Fibroblast of mammary gland (primary cell): ENCODE measurements around the gene MGAT5.

ENCODE experiments used
- DNase-seq: peaks from one replicate; pipeline ENCODE4 v3.0.0-alpha.2; 2010; ENCODE audit warnings: low read depth
- H3K4me3 ChIP-seq: 2 replicates; pipeline ENCODE4 v1.5.1; 2011; ENCODE audit warnings: low read depth, mild to moderate bottlenecking, low read length, moderate library complexity; ENCODE audit not compliant: control insufficient read depth
- TF ChIP-seq, protein P1 (sequence below): conservative IDR thresholded peaks from 2 replicates; pipeline ENCODE4 v1.5.1; 2011; ENCODE audit warnings: low read depth, low read length, inconsistent platforms; ENCODE audit not compliant: control insufficient read depth, insufficient read depth

Gene MGAT5, protein sequence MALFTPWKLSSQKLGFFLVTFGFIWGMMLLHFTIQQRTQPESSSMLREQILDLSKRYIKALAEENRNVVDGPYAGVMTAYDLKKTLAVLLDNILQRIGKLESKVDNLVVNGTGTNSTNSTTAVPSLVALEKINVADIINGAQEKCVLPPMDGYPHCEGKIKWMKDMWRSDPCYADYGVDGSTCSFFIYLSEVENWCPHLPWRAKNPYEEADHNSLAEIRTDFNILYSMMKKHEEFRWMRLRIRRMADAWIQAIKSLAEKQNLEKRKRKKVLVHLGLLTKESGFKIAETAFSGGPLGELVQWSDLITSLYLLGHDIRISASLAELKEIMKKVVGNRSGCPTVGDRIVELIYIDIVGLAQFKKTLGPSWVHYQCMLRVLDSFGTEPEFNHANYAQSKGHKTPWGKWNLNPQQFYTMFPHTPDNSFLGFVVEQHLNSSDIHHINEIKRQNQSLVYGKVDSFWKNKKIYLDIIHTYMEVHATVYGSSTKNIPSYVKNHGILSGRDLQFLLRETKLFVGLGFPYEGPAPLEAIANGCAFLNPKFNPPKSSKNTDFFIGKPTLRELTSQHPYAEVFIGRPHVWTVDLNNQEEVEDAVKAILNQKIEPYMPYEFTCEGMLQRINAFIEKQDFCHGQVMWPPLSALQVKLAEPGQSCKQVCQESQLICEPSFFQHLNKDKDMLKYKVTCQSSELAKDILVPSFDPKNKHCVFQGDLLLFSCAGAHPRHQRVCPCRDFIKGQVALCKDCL

DNA sequence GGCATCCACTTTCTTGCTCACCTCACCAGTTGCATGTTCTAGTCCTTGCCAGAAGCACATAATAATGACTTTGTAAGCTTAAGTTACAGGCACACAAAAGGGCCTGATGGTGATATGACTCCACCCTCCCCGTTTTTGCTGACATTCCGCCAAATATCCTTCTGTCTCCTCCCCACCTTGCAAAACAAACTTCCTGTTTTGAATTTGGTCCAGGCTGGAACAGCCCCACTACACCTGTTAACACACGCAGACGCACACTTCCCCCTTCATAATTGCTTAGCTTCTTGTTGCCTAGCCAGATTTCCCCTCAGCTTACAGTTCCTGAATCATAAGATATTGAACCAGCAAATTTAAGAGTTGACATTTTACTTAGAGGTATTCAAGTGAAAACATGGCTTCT, at the start of gene MGAT5:
Gene MGAT5, plus strand, starts transcription at position 269 of the 400 bp plus-strand sequence. CDS start 332 bp downstream, outside the sequence.
- no peak within 1 kb of the TSS for H3K4me3 ChIP-seq
- DNase-seq = no peak
- TF ChIP-seq, protein P1, sequence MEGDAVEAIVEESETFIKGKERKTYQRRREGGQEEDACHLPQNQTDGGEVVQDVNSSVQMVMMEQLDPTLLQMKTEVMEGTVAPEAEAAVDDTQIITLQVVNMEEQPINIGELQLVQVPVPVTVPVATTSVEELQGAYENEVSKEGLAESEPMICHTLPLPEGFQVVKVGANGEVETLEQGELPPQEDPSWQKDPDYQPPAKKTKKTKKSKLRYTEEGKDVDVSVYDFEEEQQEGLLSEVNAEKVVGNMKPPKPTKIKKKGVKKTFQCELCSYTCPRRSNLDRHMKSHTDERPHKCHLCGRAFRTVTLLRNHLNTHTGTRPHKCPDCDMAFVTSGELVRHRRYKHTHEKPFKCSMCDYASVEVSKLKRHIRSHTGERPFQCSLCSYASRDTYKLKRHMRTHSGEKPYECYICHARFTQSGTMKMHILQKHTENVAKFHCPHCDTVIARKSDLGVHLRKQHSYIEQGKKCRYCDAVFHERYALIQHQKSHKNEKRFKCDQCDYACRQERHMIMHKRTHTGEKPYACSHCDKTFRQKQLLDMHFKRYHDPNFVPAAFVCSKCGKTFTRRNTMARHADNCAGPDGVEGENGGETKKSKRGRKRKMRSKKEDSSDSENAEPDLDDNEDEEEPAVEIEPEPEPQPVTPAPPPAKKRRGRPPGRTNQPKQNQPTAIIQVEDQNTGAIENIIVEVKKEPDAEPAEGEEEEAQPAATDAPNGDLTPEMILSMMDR = no peak

DNA sequence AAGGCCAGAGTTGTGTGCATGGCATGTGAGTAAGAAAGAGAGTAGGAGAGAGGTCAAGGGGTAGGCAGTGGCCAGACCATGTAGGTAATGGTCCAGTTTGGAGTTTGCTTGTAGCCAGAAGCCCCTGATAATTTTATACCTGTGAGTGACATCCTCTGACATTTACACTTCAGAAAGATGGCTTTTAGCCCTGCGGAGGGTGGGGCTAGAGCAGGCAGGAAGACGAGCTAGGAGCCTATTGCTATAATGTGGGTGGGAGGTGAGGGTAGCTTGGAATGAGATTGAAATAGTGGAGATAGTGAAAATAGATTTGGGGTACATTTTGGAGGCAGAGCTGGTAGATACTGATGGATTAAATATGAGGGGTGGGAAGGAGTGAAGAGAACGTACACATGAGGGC, 48.8 kb upstream of the MGAT5 start:
- H3K4me3 ChIP-seq = no peak overlapping the region
- TF ChIP-seq, protein P1 = no peak
- DNase-seq = no peak

DNA sequence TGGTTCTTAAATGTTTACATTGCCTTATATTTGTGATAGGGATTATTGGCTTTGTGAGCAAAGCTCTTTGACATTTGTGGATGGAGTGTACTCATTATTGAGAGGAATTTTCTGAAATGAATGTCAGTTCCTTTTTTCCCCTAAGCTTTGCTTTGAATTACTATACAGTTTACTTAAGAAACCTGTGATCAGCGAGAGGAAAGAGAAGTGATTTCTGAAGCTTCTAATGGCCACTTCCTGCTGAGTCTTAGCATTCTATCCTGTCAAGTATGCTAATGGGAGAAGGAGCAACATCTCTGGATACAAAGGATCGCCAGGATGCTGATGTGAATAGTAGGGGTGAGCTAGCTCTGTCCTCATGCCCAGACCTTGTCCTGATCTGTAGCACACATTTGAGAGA, 47.8 kb upstream of the MGAT5 start:
- DNase-seq = no peak
- TF ChIP-seq, protein P1 = no peak
- no peak overlapping the region for H3K4me3 ChIP-seq

DNA sequence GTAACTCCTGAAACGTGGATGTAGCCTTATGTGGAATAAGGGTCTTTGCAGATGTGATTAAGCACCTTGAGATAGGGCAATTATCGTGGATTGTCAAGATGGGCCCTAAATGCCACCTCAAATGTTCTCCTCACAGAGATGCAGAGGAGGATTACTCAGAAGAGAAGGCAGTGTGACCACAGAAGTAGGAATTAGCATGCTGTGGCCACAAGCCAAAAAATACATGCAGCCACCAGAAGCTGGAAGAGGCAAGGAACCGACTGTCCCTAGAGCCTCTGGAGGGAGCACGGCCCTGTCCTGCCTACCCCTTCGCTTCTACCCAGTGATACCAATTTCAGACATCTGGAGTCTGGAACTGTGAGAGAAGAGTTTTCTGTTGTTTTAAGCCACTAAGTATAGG, 47.3 kb upstream of the MGAT5 start:
- TF ChIP-seq, protein P1 = no peak
- H3K4me3 ChIP-seq = no peak overlapping the region
- peak; percentile 71 for DNase-seq

DNA sequence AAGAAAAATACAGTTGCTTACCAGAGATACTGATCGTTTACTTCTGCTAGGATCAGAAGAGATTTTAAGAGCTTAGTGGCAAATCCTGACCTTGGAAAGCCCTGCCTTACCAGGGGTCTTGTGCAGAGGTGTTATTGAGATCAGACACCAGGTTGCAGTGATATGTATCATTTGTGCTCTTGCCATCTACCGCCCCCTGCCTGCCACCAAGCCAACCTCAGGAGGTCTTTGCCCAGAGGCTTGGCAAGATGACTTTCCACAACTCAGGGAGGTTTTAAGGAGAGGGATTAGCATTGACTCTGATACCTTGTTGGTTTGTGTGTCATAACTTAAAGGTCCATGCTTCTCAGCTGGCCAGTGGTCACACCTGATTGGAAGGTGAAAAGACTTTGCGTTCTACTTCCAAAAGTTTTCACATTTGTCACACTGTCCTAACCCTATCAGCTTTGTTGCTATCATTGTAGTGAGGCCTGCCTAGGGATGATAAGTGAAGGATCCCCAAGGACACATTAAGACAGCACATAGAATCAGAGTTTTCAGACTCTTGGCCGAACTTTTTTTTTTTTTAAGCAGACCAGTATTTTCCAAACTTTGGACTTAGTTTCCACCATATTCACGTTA, 46.2 kb upstream of the MGAT5 start:
- H3K4me3 ChIP-seq = no peak overlapping the region
- DNase-seq = peak; percentile 57
- TF ChIP-seq, protein P1 = peak; percentile 71

DNA sequence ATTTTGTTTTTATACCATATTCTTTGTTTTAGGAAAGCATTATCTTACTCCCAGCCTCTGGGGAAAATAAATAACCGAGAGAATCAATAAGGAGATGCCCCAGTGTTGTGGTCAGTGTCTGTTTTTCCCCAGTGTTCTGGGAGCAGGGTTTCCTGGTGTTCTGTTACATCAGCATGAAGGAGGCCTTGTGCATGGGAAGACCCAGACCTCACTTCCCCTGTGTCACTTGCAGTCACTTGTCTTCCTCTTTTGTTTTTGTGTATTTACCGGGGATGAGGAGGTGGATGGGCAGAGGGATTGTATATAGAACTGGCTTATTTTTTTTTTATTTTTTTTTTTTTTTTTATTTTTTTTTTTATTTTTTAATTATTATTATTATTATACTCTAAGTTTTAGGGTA, 45.0 kb upstream of the MGAT5 start:
- no peak for DNase-seq
- no peak overlapping the region for H3K4me3 ChIP-seq
- TF ChIP-seq, protein P1 = no peak
